CD14-positive monocyte (primary cell): ENCODE data around the gene PGLYRP2. TPM values are rescaled to one million over a fixed set of nuclear protein-coding genes. Genes with fewer than 3 reads are reported as not detected.

Experiments
- DNase-seq, 3 donors: peaks; one replicate each; pipeline ENCODE4 v3.0.0-alpha.2; 2011 to 2022
- H2AFZ ChIP-seq: 2 replicates; pipeline ENCODE4 v1.6.0; 2012; ENCODE audit warnings: mild to moderate bottlenecking, low read depth, low read length, inconsistent platforms; ENCODE audit not compliant: insufficient read depth, poor library complexity, severe bottlenecking
- H3K27ac ChIP-seq, 2 donors: 1 replicate in 1 of 2; 2 replicates in 1 of 2; pipeline ENCODE4 v1.5.1; 2012 to 2013; ENCODE audit warnings: low read length in 2 of 2, control low read depth in 1 of 2, inconsistent platforms in 1 of 2, low read depth in 1 of 2, mild to moderate bottlenecking in 1 of 2
- H3K27me3 ChIP-seq, 2 donors: one replicate each; pipeline versions ENCODE4 v1.6.0 to v1.6.1; 2011 to 2013; ENCODE audit warnings: low read length in 2 of 2; ENCODE audit not compliant: control insufficient read depth in 2 of 2, insufficient read depth in 2 of 2
- H3K36me3 ChIP-seq, 2 donors: replicated peaks in 1 of 2; 1 replicate in 1 of 2; 2 replicates in 1 of 2; pipeline versions ENCODE4 v1.5.1 to v1.6.1; 2012 to 2013; ENCODE audit warnings: low read length in 2 of 2, control low read depth in 1 of 2, inconsistent platforms in 1 of 2, mild to moderate bottlenecking in 1 of 2; ENCODE audit not compliant: insufficient read depth in 2 of 2, control insufficient read depth in 1 of 2
- H3K4me1 ChIP-seq, 2 donors: 1 replicate in 1 of 2; 2 replicates in 1 of 2; pipeline versions ENCODE4 v1.5.1 to v1.6.1; 2012 to 2013; ENCODE audit warnings: low read length in 2 of 2, control low read depth in 1 of 2, inconsistent platforms in 1 of 2, mild to moderate bottlenecking in 1 of 2, moderate library complexity in 1 of 2; ENCODE audit not compliant: insufficient read depth in 2 of 2, control insufficient read depth in 1 of 2
- H3K4me2 ChIP-seq: replicated peaks from 2 replicates; pipeline ENCODE3; 2012; ENCODE audit warnings: low read length, moderate library complexity, mild to moderate bottlenecking; ENCODE audit not compliant: poor library complexity, severe bottlenecking; ENCODE audit errors: extremely low read depth
- H3K4me3 ChIP-seq, 3 experiments: fragments of 200-600 bp in 1 of 3; sonication (generic) in 1 of 3; replicated peaks in 1 of 3; 1 replicate in 2 of 3; 2 replicates in 1 of 3; pipeline ENCODE4 v1.5.1; 2011 to 2013; ENCODE audit warnings: low read length in 3 of 3, mild to moderate bottlenecking in 3 of 3, control low read depth in 2 of 3, low read depth in 2 of 3, inconsistent platforms in 1 of 3, moderate library complexity in 1 of 3
- H3K79me2 ChIP-seq: 2 replicates; pipeline ENCODE4 v1.6.0; 2012; ENCODE audit warnings: mild to moderate bottlenecking, control low read depth, inconsistent platforms, low read length, moderate library complexity; ENCODE audit not compliant: insufficient read depth
- H3K9ac ChIP-seq: 2 replicates; pipeline ENCODE4 v1.6.0; 2017; ENCODE audit warnings: low read length, mild to moderate bottlenecking; ENCODE audit not compliant: insufficient read depth, poor library complexity, severe bottlenecking
- H3K9me3 ChIP-seq, 2 donors: replicated peaks in 1 of 2; 1 replicate in 1 of 2; 2 replicates in 1 of 2; pipeline versions ENCODE4 v1.5.1 to v1.6.1; 2012 to 2013; ENCODE audit warnings: low read length in 2 of 2, control low read depth in 1 of 2; ENCODE audit not compliant: control insufficient read depth in 1 of 2, insufficient read depth in 1 of 2
- H4K20me1 ChIP-seq: 2 replicates; pipeline ENCODE4 v1.6.0; 2012; ENCODE audit warnings: mild to moderate bottlenecking, low read length, control low read depth, moderate library complexity; ENCODE audit not compliant: insufficient read depth
- H3K27ac Mint-ChIP-seq, 7 donors: one replicate each; pipeline ENCODE4 v1.8.0; 2020; ENCODE audit warnings: mild to moderate bottlenecking in 7 of 7, mixed read lengths in 7 of 7, moderate library complexity in 6 of 7, inconsistent platforms in 2 of 7
- H3K27me3 Mint-ChIP-seq, 3 donors: one replicate each; pipeline ENCODE4 v1.8.0; 2021 to 2022; ENCODE audit warnings: low read depth in 3 of 3, mild to moderate bottlenecking in 3 of 3, mixed read lengths in 3 of 3, moderate library complexity in 3 of 3, inconsistent platforms in 1 of 3
- H3K36me3 Mint-ChIP-seq, 2 donors: one replicate each; pipeline ENCODE4 v1.8.0; 2020; ENCODE audit warnings: mixed read lengths in 2 of 2, inconsistent platforms in 1 of 2, mild to moderate bottlenecking in 1 of 2
- H3K4me1 Mint-ChIP-seq: one replicate; pipeline ENCODE4 v1.8.0; 2020; ENCODE audit warnings: mild to moderate bottlenecking, mixed read lengths
- H3K4me3 Mint-ChIP-seq, 2 donors: one replicate each; pipeline ENCODE4 v1.8.0; 2020; ENCODE audit warnings: mild to moderate bottlenecking in 2 of 2, mixed read lengths in 2 of 2, moderate library complexity in 1 of 2
- H3K9me3 Mint-ChIP-seq, 7 donors: one replicate each; pipeline ENCODE4 v1.8.0; 2020 to 2022; ENCODE audit warnings: mixed read lengths in 7 of 7, mild to moderate bottlenecking in 6 of 7, moderate library complexity in 6 of 7, inconsistent platforms in 2 of 7
- CTCF ChIP-seq: fragments of 200-600 bp; IDR thresholded peaks from one replicate; pipeline ENCODE4 v1.8.0; 2022; ENCODE audit warnings: antibody characterized with exemption, mild to moderate bottlenecking
- WGBS: methylation state at CpG from one replicate; pipeline ENCODE4 v1.1.5; 2013; ENCODE audit warnings: missing lambda C conversion rate; ENCODE audit not compliant: insufficient coverage; 5-methylcytosine and 5-hydroxymethylcytosine counted together
- intact Hi-C, 2 donors: fragments of 100-400 bp; cut with micrococcal nuclease; formaldehyde crosslinking; loops; one replicate each; pipeline versions ENCODE4 v1.15.0 to v1.15.1; 2023
- polyA plus RNA-seq, 3 donors: library from polyadenylated mRNA; depleted of rRNA in 1 of 3; unstranded in 2 of 3; stranded (reverse) in 1 of 3; fragments of 300-500 nt in 2 of 3; fragments of >200 nt in 1 of 3; fragmentation: Illumina TruSeq in 2 of 3; gene quantifications; 1 replicate in 2 of 3; 2 replicates in 1 of 3; pipeline ENCODE4 v1.2.3, GENCODE V29; 2012 to 2021
- small RNA-seq: library from RNA; depleted of rRNA; stranded (forward); fragments of <200 nt; gene quantifications from one replicate; pipeline ENCODE3, GENCODE V24; 2012; ENCODE audit warnings: low read depth; ENCODE audit not compliant: insufficient read length

The PGLYRP2 gene
- polyA plus RNA-seq, 3 donors, result 0.03 to 0.32 (median 0.15) TPM

- Mint-ChIP-seq H3K27me3 (no peaks in the 10 kb centered on the region), H3K36me3 (peaks cover 32 to 51% of the 10 kb centered on the region in 2 donors), H3K4me1 (peaks cover 27% of the 10 kb centered on the region), H3K4me3 (no peak overlapping the region), H3K9me3 (peaks cover 0 to 9% (median 6%) of the 10 kb centered on the region in 7 donors), H3K27ac (no peak overlapping the region)
- Histone ChIP-seq H2AFZ (no peak overlapping the region), H3K9me3 (peaks cover 6 to 10% of the 10 kb centered on the region in 2 donors), H3K9ac (no peak overlapping the region), H3K4me2 (no peak overlapping the region), H3K79me2 (peaks cover 29% of the 10 kb centered on the region), H3K36me3 (peaks cover 33 to 49% of the 10 kb centered on the region in 2 donors), H4K20me1 (peaks cover 19% of the 10 kb centered on the region), H3K4me1 (peaks cover 19 to 26% of the 10 kb centered on the region in 2 donors), H3K27ac (no peak overlapping the region), H3K27me3 (no peaks in the 10 kb centered on the region), H3K4me3 (no peak overlapping the region)
- WGBS, result 80% methylated on average over 3 of the region's 12 CpGs
- no peak for DNase-seq
- intact Hi-C loops, result no loop called here
- TF ChIP-seq CTCF, result no peak
Measured at GRCh38 chr19:15421136-15421695, 58.1 kb downstream of the PGLYRP2 start.

GRCh38 chr19:15419413-15420025 lies 59.8 kb downstream of the PGLYRP2 start:
- Mint-ChIP-seq H3K27ac (peak overlapping the region in 2 of 7 donors; percentile 56 to 82), H3K36me3 (peaks cover 31 to 53% of the 10 kb centered on the region in 2 donors), H3K27me3 (no peaks in the 10 kb centered on the region), H3K9me3 (peaks cover 0 to 8% (median 6%) of the 10 kb centered on the region in 7 donors), H3K4me1 (peaks cover 30% of the 10 kb centered on the region), H3K4me3 (peak overlapping the region; percentile 86 to 97)
- Histone ChIP-seq H3K27ac (no peak overlapping the region), H3K79me2 (peaks cover 44% of the 10 kb centered on the region), H3K4me2 (peak overlapping the region; percentile 71), H3K27me3 (no peaks in the 10 kb centered on the region), H2AFZ (peak overlapping the region; percentile 51), H3K9me3 (peaks cover 6 to 10% of the 10 kb centered on the region in 2 donors), H3K4me3 (peak overlapping the region; percentile 12 to 97 (median 13)), H3K36me3 (peaks cover 26 to 41% of the 10 kb centered on the region in 2 donors), H4K20me1 (peaks cover 34% of the 10 kb centered on the region), H3K9ac (peak overlapping the region; percentile 97), H3K4me1 (peaks cover 19 to 26% of the 10 kb centered on the region in 2 donors)
- 43% methylated on average over 4 of the region's 16 CpGs for WGBS
- intact Hi-C loops, result loop anchor here (1.0 to 5.0 kb wide), 7 partner anchors 13 to 137 kb away; partner anchors contain the start of gene AKAP8 (in 1 of the 2)
- DNase-seq, result no peak
- TF ChIP-seq CTCF, result peak; percentile 53

Small RNA genes lying within 50 kb of the gene (small RNA-seq; reads per million reads assigned to genes)
- not detected for gene MIR1470

Other genes with a start within 250 kb of the PGLYRP2 start
- gene EPHX3, start 247.1 kb downstream of the PGLYRP2 start, polyA plus RNA-seq, result 1 to 10 TPM in 2 of 3 donors, under 1 TPM in 1; 0.23 to 1.5 (median 1.4) TPM
- 10 to 100 TPM in 1 of 3 donors, 1 to 10 TPM in 2; 3.7 to 19.2 (median 4.2) TPM for gene BRD4, start 147.0 kb downstream of the PGLYRP2 start, polyA plus RNA-seq
- gene AKAP8, start 99.7 kb downstream of the PGLYRP2 start, polyA plus RNA-seq, result 10 to 100 TPM in 2 of 3 donors, 1 to 10 TPM in 1; 8.0 to 25.9 (median 12.3) TPM
- 100 to 1,000 TPM in 1 of 3 donors, 10 to 100 TPM in 2; 21.4 to 103 (median 39.0) TPM for gene AKAP8L, start 60.5 kb downstream of the PGLYRP2 start, polyA plus RNA-seq
- 10 to 100 TPM in 1 of 3 donors, under 1 TPM in 2; 0.47 to 13.7 (median 0.51) TPM for gene WIZ, start 29.5 kb downstream of the PGLYRP2 start, polyA plus RNA-seq
- gene RASAL3, start 15.0 kb downstream of the PGLYRP2 start, polyA plus RNA-seq, result 10 to 100 TPM in 2 of 3 donors, 1 to 10 TPM in 1; 4.5 to 45.4 (median 13.6) TPM
- 1 to 10 TPM in 1 of 3 donors, under 1 TPM in 2; 0.08 to 1.1 (median 0.33) TPM for gene CYP4F22, start 29.0 kb upstream of the PGLYRP2 start, polyA plus RNA-seq
- gene CYP4F8, start 135.7 kb upstream of the PGLYRP2 start, polyA plus RNA-seq, result not detected
- 1 to 10 TPM in 1 of 3 donors, under 1 TPM in 2; 0.56 to 1.2 (median 0.92) TPM for gene CYP4F3, start 161.4 kb upstream of the PGLYRP2 start, polyA plus RNA-seq
- under 1 TPM in 1 of 3 donors, not detected in 2; 0.09 TPM for gene CYP4F12, start 193.6 kb upstream of the PGLYRP2 start, polyA plus RNA-seq
- not detected for gene OR10H2, start 248.5 kb upstream of the PGLYRP2 start, polyA plus RNA-seq